GM19328 (cell line): ENCODE results near the gene ACADVL.
"Not testable (repeated sequence)": the region's sequence is repeated elsewhere in the genome, so short reads cannot be mapped to it uniquely, and the experiment has no call there.

Experiments
- ATAC-seq: cut with Tn5 transposase; IDR thresholded peaks from one replicate; pipeline ENCODE4 v1.9.1; 2021; ENCODE audit warnings: mild to moderate bottlenecking, moderate library complexity; ENCODE audit not compliant: unreplicated experiment

Gene ACADVL

DNA sequence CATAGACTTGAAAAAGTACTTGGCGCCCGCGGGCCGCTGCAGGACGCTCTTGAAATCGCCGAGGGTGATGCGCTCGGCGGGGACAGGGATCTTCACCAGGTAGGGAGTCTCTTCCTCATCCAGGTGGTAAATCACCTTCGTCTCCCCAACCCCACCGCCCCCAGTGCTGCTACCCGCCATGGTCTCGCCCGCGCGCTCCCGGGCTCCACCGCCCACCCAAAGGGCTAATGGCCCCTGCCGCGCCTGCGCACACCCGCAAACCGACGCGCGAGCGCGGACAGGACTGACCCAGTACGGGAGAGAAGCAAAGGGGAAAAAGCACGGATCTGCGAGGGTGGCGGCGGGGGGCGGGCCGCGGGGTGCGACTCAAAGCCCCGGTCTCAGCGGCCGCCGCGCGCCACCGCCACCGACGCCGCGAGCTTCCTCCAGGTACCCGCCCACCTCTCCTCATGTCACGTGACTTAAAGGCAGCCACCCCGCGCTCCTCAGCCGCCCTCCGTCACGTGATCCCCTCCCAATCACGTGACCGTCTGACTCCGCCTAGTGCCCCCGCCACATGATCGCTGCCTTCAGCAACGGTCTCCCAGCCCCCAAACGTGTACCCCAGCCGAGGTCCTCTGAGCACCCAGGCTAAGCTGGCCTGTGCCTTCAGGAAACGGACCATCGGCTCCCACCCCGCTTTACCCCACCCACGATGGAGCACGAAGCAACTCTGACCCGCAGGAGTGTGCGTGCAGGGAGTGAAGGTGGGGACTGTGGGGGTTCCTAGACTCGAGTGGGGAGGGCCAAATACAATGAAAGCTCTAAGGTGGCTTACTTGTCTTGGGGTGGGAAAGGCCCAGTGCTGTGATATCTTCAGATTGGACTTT, 14.6 kb downstream of the ACADVL start, which contains the start of gene DVL2:
DVL2 (minus strand) TSS at position 435 of the 869 bp plus-strand sequence; CDS start at position 180, 255 bp downstream.
- peak; percentile 50 for ATAC-seq

DNA sequence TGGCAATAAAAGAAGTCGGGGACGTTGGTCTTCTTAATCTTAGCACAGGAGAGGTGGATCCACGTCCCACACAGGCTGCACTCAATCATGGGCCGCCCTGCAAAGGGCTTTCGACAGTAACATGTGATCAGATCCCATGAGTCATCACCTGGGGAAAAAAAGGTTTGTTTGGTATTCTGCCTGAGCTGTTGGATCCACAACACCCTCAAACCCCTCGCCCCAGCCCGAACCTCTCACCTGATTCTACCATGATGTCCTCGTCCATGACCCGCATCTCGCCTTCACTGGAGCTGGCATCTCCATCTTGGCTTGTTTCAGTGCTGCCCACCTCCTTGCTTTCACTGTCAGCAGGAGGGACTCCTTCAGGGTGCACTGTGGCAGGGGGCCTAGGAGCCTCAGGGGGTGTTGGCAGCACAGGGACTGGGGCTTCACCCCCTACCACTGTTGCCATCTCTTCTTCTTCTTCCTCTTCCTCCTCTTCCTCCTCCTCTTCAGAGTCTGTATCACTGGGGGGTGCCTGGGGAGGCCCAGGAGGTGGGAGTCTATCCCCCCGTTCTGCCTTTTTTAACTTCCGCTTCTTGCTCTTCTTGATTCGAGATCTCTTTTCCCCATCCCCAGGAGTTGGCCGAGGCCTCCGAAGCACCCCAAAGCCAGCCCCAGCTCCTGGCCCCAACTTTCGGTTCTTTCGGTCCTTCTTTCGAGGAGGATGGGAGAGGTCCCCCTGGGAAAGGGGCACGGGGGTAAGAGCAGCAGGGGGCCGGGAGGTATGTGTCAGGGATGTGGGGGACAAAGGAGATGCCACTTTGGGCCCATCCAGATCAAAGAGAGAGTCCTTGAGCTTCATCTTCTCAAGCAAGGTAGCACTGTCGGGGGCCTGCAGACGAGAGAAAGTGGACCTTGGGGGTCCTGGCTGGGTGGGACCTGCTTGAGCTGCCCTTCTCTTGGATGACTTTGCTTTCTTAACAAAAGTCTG, 16.2 kb downstream of the ACADVL start:
- no peak for ATAC-seq

DNA sequence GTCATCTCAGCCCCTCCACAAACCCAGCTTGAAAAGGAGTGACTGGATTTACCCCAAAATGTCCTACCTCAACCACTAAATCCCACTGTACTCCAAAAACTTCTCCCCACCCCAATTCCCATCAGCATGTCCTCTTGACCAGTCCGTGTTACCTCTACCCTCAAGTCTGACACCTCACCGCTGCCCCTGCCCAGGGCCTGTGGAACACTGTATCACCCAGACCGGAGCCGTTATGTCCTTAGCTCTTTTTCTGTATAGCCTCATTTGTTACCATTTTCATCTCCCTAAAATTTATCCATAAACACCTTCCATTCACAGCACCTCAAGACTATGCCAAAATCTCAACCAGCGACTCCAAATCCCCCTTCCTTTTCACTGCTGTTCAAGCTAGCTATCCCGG, 17.1 kb downstream of the ACADVL start:
- no peak for ATAC-seq

DNA sequence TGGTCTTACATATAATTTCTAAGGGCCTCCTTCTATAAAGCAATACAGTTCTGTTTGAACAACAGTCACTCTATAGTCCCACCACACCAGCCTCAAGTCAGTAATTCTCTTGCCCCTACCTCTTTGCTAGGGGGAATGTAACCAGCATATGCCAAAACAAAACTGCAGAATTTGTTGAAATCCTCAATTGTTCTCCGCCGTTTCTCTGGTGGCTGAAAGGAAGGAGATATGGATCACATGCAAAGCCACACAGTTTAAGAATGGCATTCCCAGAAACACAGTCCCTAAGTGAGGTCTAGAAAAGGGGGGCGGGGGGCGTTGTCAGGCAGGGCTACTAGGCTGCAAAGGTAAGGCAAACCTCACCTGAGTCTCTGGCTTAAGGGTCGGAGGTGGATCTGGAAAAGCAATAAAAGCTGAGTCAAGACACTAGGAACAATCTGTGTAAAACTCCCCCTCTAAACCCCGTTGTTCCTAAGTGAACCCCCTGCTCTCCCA, 17.6 kb downstream of the ACADVL start:
- ATAC-seq = no peak

DNA sequence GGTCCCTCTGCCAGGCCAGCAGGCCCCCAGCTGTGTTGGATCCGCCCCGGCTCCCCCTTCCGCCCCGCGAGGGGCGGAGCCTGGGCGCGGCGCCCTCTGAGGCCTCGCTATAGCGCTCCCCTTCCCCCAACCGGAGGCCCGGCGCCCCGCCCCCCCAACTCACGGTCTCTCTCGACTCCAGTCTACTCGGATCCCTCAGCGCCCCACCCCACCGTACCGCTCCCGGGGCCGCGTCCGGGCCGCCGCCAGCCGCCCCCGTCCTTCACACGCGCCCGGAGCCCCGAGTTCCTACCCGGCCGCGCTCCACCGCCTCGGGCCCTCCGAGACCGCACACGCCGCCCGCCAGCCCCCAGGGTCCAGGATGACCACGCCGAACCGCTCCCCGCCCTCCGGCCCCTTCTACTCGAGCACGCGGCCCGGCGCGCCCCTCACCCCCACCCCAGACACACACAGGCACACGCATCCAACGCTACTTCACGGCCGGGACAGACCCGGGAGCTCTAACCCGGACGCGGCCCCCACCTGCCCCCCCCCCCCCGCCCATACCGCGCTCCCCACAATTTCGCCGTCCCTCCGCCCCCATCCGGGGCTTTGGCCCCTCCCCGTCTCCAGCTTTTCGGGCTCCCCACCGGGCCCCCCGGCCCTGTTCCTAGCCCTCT, 18.2 kb downstream of the ACADVL start:
- no peak for ATAC-seq

DNA sequence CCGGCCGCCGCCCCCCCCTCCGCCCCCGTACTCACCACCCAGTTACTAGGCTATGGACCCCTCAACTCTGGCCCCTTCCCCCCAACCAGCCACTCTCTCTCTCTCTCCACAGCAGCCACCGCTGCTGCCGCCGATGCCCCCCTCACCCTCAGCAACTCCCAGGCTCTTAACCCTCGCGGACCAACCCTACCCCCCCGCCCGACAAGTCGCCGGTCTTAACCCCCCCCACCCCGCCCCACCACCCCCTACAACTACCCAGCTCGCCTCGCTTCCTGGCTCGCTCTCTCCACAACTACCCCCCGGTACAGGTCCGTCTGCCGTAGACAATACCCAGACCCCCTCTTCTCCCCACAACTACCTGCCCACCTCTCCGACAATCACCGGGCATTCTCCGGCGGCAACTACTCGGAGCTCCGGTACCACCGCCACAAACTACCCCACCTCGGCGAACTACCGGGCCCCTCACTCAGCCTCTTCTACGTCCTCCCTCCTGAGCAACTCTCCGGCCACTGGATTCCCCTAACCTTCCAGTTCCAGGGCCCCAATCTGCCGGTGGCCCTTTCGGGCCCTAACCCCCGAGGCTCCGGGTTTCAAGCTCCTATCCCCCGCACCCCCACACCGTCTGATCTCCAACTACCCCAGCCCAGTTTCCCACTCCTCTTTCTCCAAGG, 18.8 kb downstream of the ACADVL start:
- no peak for ATAC-seq

DNA sequence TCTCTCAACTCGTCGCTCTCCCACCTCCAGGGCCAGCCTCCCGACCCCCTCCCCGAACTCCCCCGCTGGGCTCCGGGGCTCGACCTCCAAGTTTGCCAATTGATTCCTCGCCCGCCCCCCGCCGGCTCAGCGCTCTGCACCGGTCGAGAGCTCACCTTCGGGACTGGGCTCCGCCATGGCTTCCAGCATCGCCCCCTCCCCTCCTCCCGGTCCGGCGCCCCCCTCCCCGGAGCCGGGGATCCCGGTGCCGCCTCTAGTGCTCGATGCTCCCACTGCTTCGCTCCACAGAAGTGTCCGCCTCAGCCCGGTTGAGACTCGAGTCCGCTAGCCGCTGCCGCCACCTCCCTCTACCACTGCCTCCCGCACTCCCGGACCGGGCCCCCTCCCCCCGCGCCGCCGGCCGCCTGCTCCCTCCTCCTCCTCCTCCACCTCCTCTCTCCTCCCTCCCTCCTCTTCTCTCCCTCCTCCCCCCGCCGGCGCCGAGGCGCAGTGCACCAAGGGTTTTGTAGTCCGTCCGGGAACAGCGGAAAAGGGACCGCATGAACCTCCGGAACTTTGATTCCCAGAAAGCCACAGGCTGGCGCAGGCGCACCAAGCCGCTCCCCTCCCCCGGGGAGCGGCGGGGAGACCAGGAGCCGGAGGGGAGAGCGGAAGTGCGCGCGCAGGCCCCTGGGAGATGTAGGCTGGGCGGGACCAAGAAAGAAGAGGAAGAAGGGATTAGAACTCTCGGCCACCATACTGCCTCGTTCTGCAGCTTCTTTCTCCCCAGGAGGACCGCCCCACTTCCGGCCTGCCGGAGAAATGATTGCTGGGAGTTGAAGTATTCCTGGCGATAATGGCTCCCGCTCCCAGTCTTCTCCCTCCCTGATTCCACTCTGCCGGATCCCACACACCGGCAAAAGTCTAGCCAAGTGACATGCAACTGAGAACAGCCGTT, 19.6 kb downstream of the ACADVL start, which contains the start of gene PHF23:
PHF23 (minus strand) TSS at position 367 of the 937 bp plus-strand sequence; CDS start at position 189, 178 bp downstream.
- peak; percentile 45 for ATAC-seq

DNA sequence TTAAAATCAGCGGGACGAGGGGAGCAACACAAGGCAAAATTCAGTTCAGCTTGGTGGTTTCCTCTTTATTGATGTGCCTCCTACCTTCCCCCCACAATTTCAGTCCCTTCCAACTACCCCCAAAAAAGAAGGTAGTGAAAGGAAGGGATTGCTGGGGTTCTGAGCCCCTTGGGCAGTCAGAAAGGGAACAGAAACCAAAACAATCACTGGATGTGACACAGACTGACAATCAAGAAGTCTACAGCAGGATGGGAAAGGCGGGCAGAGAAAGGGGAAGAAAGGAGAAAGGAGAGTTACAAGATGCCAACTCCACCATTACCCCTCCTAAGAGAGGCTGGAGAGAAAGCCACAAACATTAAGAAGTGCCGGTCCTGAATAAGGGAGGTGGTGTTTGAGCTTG, 20.6 kb downstream of the ACADVL start:
- ATAC-seq = no peak

DNA sequence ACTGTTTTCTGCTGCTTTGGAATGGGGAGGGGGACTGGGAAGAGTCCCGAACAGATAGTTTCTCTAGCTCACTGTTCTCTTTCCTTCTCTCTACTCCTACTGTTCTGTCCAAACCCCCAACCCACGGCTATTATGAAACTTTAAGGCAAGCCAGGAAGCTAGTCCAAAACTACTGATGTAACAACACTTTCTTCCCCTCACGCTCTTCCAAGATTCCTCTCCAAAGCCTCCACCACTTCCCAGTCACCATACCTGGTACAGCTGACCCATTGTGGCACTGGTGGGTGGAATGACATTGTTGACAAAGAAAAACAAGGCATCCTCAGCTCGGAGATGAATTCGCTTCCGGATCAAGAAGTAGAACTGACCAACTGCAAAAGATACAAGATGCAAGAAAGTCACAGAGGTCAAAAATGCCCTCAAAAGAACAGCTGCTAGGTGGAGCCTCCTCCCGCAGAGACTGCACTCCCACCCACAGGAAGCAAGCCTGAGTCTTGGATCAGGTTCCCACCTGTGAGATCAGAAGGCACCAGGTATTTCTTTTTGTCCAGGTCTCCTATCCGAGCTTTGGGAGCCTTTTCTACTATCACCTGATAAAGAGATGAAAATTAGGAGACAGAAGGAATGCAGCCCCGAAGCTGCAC, 21.5 kb downstream of the ACADVL start:
- ATAC-seq = no peak

DNA sequence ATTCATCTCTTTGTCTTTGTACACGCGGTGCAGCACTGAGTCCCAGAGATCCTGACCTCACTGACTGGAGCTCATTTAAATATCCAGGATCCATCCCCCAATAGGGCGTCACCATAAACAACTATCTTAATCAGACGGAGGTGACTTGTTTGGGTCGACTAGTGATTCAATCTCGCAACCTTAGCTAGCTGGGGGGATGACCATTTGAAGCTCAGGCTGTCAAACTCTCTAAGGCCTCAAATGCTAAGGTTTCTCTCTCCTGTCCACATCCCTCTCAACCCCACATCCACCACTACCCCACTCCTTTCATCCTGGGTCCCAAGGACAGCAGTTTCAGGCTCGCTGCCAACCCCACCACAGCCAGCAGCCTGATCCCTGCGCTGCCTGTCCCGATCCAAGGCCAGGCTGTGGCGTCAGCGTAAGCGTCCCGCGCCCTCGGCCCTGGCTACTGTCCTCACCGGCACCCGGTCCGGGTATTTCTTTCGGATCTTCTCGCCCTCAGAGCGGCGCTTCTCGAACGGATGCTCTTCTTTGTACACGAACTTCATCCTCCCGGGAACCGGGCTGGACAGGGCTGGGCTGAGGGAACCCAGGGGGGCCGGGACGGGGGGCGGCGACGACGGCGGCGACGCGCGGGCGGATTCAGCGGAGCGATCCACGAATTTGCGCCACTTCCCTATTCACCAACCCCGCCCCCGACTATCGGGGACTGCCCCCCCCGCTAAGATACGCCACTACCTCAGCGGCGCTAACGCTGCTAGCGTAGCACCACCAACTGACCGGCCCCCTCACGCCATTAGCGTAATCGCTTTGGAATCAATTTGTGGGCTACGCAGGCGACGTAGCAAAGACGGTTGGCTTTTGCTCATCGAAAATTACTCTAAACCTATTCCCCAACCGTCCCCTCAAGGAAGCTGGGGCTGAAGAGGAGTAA, 22.3 kb downstream of the ACADVL start, which contains the start of gene GABARAP:
GABARAP (minus strand) TSS at position 667 of the 934 bp plus-strand sequence; CDS start at position 548, 119 bp downstream.
- no peak for ATAC-seq

DNA sequence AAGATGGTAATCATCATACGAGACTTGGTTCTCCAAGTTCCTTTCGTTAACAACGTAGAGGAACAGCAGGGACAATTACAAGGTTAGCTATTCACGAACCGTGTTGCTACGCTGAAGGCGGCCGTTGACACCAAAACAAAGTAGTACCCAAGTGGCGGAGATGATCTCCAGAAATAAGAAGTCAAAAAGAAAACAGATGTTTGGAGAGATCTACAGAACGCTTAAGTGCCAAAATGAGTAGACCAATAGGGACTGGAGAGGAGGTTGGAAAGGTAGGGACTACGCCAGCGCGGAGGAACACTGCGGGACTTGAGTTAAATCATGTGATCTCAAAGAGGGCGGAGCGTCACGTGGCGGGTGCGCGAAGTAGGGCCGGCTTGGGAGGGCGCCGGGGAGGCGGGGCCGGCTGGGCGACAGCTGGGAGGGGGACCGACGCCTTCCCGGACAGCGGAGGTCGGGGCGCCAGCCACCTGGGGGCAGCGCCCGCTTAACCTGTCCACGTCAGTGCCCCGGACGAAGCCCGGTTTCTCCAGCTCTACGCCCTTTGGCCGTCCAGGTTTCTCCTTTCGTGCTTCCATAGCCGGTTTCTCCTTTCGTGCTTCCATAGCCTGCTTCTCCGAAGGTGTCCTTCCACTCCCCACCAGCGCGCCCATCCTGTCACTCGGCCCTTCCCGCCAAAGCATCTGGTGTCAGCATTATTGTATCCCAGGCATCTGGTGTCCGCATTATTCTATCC, 23.1 kb downstream of the ACADVL start:
- ATAC-seq = peak; percentile 40

DNA sequence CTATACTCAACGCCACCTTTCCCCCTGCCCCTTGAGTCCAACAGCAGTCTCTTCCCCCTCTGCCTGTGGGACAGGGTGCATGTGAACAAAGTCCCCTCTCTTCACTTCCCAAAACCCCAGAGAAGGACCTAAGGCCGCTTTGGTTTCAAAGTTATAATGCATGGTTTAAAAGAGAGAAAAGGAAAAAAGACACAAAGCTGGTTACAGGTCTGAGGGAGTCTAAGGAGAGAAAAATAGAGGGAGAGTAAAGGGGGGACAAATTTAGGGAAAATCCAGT, 23.7 kb downstream of the ACADVL start:
- no peak for ATAC-seq

DNA sequence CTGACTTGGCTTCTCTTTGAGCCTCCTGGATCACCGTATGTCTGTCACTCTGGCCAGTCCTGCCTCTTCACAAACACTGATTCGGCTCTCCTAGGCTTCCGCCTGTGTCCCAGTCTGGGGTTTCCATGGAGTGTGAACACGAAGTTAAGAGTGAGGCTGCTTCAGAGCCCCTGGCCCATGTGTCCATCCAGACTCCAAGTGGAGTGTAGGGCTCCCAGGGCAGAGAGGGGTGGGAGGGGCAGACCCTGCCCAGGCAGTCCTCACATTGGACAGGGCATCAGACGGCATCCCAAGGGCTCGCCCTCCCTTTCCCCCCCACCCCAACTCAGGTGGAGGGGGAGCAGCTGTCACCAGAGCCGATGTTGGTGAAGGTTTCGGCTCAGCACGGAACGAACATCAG, 24.1 kb downstream of the ACADVL start:
- ATAC-seq = not testable (repeated sequence)

DNA sequence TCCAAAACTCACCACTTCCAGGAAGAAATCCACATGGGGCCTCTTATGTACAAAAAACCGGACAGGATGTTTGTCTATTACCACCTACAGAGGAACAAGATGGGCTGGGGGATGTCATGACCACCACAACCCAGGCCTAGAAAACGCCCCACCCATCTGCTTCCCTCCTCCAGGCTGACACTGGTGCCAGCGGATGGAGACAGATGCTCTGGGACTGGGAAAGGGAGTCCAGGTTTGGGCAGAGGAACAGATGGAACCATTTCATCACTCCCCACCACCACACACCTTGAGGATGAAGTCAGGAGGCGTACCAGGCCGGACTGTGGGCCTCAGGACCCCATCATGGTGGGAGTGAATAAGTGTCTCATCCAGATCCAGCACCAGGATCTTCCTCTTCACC, 27.0 kb downstream of the ACADVL start:
- ATAC-seq = no peak

DNA sequence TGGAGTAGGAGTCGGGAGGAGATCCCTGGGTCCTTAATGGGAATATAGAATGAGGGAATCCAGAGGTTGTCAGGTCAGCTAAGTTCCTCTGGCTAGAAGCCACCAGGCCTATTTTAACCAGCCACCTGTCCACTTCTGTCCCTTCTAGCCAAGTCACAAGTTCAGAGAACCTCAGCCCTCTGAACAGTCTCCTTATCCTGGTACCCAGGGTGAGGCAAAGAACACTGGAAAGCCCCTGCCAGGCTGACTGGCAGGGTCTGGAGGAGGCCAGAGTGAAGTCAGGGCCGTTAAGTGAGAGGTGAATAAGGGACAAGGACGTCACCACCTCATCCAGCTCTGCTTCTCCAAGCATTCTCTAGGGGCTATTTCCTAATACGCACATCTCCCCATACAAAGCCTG, 29.1 kb downstream of the ACADVL start:
- ATAC-seq = no peak

DNA sequence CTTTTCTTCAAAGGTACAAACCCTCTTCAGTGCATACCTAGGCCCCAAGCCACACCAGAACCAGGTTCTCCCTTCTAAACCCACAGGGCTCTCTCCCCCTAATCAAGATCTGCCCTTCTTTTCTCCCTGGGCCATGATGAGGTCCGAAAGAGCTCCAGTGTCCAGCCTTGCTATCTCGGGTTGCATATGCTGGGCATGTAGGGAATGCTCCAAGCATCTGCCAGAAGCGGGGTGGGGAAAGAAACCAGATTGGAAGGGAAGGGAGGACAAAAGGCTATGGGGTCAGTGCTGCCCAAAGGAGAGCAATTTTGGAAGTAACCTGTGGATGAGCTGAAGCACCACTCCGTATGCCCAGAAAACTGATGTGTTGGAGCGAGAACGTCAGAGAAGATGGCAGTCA, 29.5 kb downstream of the ACADVL start:
- ATAC-seq = no peak

DNA sequence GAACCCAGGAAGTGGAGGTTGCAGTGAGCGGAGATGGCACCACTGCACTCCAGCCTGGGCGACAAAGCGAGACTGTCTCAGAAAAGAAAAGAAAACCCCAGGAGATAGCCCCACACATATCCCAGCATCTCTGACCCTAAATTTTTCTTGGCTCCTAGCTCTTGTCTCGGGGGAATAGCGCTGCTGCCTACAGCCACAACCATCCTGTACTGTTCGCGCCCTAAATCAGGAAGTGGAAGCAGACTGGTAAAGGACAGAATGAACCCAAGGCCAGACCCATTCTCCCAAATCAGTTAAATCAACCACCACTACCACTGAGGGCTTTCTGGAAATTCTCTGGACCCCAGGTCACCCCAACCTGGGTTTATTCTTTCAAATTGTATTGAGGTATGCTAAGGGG, 30.1 kb downstream of the ACADVL start:
- ATAC-seq = no peak
